GM13977 (cell line): ENCODE measurements around the gene TSC22D3.

ENCODE experiments used
- DNase-seq: peaks from one replicate; pipeline ENCODE4 v3.0.0; 2012; ENCODE audit warnings: low spot score
- in situ Hi-C: fragments of 300-500 bp; cut with MboI; formaldehyde crosslinking; loops from one replicate; pipeline ENCODE4 v1.12.0; 2022; ENCODE audit warnings: low sequenced_read_pairs, low pct_unique_long_range_greater_than_20kb, mixed read lengths, inconsistent platforms; ENCODE audit not compliant: unreplicated experiment
- TF ChIP-seq, protein P1 (sequence below): IDR thresholded peaks from 2 replicates; pipeline ENCODE4 v1.5.1; 2012; ENCODE audit warnings: mild to moderate bottlenecking, control low read depth; ENCODE audit not compliant: insufficient read depth; ENCODE audit errors: extremely low read depth, missing control alignments

Gene TSC22D3

DNA sequence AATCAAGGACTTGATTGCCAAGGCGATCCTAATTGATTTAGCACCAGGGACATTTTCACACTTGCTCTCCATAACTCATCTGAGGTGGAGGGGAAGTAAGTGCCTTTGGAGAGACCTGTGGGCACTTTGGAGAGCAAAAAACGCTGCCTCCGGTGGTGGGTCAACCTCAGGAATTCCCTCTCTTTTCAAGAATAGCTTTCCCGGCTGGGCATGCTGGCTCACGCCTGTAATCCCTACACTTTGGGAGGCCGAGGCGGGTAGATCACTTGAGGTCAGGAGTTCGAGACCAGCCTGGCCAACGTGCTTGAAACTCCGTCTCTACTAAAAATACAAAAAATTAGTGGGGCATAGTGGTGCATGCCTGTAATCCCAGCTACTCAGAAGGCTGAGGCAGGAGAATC is 98.1 kb downstream of the TSC22D3 start:
- TF ChIP-seq, protein P1, sequence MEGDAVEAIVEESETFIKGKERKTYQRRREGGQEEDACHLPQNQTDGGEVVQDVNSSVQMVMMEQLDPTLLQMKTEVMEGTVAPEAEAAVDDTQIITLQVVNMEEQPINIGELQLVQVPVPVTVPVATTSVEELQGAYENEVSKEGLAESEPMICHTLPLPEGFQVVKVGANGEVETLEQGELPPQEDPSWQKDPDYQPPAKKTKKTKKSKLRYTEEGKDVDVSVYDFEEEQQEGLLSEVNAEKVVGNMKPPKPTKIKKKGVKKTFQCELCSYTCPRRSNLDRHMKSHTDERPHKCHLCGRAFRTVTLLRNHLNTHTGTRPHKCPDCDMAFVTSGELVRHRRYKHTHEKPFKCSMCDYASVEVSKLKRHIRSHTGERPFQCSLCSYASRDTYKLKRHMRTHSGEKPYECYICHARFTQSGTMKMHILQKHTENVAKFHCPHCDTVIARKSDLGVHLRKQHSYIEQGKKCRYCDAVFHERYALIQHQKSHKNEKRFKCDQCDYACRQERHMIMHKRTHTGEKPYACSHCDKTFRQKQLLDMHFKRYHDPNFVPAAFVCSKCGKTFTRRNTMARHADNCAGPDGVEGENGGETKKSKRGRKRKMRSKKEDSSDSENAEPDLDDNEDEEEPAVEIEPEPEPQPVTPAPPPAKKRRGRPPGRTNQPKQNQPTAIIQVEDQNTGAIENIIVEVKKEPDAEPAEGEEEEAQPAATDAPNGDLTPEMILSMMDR, result no peak
- in situ Hi-C loops, result no loop called here
- DNase-seq, result no peak

DNA sequence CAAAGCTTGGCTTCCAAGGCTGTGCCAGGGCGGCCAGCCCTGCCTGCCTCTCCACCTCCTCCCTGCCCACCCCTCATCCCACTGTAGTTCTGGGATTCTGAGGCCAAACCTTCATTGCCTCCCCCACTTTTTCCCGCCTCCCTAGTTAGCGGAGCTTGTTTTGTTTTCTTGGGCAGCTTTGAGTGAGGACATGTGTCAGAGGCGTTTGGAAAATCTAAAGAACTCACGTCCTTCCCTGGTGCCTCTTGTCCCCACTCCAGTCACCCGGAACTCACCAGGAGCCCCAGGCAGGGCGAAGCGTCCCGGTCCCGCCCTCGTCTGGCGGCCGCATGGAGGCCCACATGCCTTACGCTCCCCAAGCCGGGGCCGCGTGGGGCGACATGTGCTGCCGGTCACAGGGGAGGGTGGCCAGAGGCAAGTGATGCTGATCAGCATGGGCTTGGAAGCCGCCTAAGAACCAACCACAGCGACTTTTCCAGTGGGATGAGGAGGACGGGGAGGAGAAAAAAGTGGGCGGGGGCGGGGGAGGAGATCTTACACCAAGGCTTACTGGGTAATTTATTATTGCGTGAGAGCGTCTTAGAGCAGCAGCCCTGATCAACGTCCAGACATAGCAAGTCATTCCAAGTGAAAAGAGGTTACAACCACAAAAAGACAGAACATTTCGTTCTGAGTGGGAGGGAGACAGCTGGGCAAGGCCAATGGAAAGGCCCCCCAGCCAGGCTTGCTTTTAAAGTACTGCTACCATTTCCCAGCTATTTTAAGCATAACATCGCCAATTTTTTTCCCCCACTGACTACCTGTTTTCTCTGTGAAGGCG is 98.8 kb downstream of the TSC22D3 start:
- TF ChIP-seq, protein P1, result peak; percentile 18
- no peak for DNase-seq
- in situ Hi-C loops, result no loop called here

DNA sequence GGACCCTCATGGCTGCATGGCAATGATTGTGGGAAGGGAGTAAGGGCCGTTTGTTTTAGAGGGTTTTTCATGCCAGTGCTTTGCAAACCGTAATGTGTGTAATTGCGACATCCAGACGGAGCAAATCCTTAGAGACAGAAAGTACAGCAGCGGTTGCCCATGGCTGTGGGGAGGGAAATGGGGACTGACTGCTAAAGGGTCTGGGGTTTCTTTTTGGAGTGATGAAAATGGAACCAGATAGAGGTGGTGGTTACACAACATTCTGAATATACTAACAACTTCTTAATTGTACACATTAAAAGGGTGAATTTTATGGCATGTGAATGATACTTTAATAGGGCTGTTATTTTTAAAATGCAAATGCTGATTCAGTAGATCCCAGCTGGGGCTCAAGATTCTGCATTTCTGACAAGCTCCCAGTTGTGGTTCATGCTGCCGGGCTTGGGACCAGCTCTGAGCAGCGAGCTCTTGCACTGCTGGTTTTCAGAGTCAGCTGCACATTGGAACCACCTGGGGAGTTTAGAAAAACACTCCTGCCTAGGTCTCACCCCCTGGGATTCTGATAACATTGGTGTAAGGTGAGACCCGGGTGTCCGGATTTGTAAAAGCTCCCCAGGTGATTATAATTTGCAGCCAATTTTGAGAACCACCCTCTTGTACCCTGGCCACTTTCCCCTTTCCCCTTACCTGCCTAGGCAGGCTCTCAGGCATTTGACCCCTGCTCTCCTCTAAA is 99.6 kb downstream of the TSC22D3 start:
- TF ChIP-seq, protein P1, result no peak
- in situ Hi-C loops, result no loop called here
- no peak for DNase-seq

DNA sequence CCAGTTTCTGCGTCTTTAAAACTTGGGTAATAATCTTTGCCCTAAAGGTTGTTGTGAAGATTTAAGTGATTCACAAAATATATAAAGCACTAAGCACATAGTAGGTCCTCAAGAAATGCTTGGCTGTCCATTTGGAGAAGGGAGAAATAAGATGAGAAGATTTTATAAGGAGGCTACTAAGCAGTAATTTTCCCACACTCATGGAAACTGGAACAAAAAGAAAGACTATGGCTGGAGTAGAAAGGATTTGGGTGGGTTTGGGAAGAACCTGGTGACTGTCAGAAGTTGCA is 100.3 kb downstream of the TSC22D3 start:
- in situ Hi-C loops, result no loop called here
- DNase-seq, result no peak
- TF ChIP-seq, protein P1, result no peak

DNA sequence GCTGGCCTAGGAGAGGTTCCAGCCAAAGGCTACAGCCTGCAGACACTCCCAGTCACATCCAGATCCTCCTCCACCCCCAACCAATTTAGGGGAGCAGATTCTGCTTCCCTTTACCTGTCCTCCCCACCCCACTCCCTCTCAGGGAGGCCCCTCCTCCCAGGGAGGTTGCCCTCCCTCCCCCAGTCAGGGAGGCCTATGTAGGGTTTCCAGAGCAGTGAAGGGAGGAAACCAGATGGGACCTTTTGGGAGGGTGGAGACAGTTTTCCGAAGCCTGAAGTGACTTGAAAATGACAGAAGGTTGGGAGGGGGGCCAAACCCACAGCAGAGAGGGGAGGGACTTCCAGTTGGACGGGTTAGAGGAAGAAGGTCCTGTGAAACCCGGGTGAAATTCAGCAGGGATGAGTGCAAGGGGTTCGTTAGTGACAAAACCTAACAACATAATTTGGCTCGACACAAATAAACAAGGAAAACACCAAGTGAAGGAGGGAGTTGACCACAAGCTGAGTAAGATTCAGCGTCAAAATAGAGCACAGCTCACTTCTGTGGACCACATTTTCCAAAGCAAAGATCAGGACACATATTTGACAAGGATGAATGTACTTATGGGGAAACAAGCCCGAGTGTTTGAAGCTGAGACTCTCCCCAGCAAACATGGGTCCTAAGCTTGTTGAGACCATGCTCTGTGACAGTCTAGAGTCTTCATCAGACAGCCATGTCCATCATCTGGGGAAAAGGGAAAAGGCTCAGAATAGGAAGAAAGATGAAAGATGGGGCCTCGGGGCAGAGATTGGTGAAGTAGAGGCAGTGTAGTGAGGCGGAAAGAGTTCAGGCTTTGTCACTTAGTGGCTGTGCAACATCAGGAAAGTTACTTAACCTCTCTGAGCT is 100.9 kb downstream of the TSC22D3 start:
- no peak for DNase-seq
- in situ Hi-C loops, result no loop called here
- TF ChIP-seq, protein P1, result no peak

DNA sequence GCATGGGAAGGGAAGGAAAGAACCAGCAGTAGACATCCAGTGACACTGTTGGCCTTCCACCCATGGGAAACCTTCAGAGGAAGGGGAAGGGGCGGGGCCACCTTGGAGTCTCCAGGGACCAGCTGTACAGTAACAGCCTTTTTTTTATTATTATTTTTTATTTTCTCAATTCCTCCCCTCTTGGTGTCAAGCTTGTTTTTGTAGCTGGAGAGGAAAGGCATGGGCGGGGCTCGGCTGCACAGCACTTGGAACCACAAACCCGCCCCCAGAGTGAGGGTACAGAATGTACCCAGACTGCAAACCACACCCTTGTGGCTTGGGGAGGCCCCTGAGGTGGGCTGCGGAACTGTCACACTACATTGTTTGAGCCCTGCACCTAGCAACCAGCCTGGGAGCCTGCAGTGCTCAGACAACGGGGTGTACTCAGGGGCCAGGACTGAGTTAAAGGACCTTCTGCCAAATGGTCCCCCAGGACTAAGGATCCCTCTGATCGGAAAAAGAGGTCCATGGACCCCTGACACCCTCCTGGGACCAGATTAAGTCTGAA is 101.6 kb downstream of the TSC22D3 start:
- DNase-seq, result peak; percentile 73
- TF ChIP-seq, protein P1, result no peak
- in situ Hi-C loops, result no loop called here
